ENCODE measurements around the gene NPR2.

NPR2 gene

DNA sequence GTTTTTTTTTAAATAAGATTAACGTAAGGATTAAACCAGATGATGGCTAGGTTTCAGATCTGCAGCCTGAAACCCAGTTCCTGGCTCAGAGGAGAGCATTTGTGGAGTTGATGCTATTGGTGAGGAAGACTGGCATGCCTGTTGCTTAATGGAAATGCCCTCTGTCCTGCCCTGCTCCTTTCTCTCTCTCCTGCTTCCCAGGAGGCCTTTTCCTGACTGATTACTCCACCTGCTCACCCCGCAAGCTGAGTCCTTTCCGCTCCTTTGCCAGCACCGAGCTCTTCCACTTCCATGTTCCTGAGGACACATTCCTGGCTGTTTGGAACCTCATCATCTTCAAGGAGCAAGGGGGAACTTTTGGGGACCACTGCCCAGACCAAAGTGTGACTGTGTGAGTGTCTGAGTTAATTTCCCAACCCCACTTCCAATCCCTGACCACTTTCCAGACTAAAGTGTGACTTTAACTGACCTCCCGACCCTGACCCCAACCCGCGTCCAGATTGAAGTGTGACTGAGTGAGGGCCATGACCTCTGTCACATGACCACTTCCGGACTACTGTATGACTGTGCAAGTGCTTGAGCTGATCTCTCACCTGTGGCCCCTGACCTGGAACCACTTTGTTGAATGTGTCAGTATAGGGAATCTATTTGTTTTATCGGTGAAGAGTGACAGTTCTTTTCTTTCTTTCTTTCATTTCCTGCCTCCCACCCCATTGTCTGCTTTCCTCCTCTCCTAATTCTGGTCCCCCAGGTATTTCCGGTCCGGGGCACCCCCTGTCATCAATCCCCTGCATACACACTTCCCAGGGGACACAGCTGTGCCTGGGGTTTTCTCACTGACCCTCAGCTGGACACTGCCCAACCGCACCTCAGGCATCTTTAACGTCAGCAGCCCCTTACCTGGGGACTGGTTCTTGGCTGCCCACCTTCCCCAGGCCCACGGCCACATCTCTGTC is 43.1 kb downstream of the NPR2 start:
- no peak for DNase-seq

DNA sequence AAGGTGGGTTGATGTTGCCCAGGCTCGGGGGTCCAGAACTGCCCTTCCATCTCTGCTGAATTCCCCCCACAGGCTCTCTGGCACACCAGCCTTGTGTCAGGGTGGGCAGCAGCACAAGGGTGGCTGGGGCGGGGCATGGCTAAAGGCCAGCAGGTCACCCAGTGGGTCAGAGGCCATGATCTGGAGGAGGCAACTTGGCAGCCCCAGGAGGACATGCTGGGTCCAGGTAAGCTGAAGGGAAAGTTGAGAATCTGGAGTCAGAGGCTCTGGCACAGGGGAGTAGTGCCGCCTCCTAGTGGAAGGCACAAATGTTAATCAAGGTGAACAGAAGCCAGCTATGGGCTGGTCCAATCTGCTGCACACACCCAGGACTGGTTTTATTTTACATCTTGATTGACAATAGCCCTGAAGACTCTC is 43.8 kb downstream of the NPR2 start:
- DNase-seq: no peak

DNA sequence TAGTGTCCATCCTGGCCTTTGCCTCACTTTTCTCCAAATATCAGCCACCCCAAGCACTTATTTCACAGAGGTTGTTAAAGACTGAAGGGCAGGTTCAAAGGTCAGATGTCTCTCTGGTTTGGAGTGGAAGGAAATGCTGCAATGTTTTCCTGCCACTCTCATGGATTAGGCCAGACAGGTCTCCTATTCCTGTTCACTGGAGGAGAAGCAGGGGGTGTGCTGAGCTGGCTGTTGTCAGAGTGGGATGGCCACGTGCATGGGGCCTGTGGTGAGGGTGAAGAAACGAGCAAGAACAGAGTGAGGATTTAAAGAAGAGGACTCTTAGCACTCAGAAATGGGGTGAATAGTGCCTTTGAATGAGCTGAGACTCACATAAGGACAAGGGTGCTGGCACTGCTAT is 44.4 kb downstream of the NPR2 start:
- no peak for DNase-seq

DNA sequence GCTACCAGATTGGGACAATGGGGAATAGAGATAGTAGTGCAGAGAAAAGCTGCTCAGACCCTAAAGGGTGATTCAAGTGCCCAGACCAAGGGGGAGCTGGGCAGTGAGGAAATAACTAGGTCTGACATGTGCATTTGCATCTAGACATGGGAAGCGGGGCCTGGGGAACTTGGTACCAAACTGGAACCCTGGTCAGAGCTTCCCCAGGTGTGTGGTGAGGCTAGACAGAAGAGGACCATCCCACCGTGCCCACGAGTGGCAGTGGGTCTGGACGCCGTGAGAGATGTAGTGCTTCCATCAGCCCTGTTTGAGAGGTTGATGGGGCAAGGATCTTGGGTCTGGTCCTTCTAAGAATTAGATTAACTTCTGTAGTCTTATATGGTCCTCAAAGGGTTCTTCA is 45.2 kb downstream of the NPR2 start:
- DNase-seq: no peak

GRCh38 chr9:35839926-35840325 is 48.5 kb downstream of the NPR2 start:
- DNase-seq: no peak

- no peak for DNase-seq
Measured at GRCh38 chr9:35840881-35841644, 49.7 kb downstream of the NPR2 start.

DNA sequence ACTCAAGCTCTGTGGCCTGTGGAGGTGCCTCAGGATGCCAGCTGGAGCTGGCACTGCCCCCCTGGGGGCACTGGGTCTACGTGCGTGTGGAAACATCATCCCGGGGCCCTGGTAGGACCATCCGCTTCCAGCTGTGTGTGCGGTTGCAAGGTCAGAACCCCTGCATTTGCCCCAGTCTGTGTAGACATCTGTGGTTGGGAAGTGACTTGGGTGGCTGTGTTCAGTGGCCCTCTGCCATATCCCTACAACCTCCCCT is 50.2 kb downstream of the NPR2 start:
- no peak for DNase-seq

- DNase-seq: no peak
Measured at GRCh38 chr9:35842020-35842745, 50.8 kb downstream of the NPR2 start.

DNA sequence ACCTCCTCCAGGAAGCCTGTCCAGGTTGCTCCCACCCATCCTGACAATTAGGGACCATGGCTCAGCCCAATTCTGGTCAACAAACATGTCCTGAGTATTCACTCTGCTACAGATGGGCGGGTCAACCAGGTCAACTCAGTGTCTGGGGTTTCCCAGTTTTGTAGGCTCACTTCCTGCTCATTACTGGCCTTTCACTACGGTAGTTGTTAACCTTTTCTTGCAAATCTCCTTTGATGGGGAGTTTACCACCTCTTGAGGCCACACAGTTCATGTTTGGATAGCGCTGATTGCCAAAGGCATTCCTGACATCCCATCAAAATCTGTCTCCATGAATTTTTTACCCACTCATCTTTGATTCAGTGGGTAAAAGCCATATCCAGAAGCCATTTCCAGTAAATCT is 51.4 kb downstream of the NPR2 start:
- no peak for DNase-seq

- DNase-seq: no peak
Measured at GRCh38 chr9:35844628-35845270, 53.4 kb downstream of the NPR2 start.

- no peak for DNase-seq
Measured at GRCh38 chr9:35845824-35846771, 54.7 kb downstream of the NPR2 start.

DNA sequence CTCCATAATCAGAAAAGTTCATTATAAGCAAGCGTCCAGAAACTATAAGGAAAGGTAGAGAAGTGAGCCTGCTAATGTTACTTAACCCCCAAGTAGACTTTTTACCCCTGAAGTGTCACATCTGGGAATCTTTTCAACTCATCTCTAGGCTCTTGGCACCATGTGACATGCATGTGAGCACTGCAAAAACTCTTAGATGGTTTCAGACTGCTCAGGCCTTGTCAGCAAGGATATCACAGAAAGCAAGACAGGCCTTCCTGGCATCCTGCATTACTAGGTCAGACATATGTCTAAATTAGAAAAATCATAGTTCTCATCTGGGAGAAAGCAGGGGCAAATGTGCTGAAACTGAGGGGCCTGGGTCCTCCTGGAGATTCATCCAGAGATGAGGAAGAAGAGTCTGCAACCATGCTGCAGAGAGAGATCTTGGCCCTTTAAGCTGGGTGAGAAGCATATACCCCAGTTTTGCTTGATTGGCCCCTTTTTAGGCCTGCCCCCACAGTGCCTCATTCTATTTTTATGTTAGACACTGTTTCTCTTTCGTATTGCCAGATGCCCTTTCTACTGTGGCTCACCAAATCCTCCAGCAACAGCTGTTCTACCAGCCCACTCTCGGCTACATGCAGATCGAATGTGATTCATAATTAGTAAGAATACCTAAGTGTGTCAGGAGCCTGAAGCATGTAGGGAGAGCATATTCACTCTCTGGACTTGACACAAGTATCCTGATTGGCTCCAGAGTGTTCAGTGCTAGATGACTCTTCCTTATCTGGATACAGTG is 56.6 kb downstream of the NPR2 start:
- no peak for DNase-seq

DNA sequence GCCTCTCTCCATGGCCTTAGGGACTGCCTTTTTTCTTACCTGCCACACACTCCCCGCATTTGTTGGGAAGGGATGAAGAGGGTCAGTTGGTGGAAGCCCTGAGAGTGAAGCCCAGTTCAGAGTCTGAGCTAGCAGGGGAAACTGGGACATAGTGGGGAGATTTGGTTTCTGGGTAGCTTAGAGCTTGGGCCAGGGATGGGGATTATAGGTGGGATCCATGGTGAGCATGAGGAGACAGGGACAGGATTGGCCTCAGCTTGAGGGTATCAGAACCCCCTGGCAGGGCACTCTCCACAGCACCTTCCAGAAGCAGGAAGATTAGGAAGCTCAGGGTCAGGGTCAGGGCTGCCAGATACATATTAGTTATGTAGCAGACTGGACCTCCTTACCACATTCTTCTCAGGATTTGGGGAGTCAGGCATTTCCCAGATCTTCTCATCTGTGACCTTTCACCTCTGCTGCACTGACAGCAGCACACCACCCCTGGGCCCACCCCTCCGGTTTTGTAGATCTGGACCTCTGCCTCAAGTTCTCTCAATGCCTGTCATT is 61.0 kb downstream of the NPR2 start:
- no peak for DNase-seq

DNA sequence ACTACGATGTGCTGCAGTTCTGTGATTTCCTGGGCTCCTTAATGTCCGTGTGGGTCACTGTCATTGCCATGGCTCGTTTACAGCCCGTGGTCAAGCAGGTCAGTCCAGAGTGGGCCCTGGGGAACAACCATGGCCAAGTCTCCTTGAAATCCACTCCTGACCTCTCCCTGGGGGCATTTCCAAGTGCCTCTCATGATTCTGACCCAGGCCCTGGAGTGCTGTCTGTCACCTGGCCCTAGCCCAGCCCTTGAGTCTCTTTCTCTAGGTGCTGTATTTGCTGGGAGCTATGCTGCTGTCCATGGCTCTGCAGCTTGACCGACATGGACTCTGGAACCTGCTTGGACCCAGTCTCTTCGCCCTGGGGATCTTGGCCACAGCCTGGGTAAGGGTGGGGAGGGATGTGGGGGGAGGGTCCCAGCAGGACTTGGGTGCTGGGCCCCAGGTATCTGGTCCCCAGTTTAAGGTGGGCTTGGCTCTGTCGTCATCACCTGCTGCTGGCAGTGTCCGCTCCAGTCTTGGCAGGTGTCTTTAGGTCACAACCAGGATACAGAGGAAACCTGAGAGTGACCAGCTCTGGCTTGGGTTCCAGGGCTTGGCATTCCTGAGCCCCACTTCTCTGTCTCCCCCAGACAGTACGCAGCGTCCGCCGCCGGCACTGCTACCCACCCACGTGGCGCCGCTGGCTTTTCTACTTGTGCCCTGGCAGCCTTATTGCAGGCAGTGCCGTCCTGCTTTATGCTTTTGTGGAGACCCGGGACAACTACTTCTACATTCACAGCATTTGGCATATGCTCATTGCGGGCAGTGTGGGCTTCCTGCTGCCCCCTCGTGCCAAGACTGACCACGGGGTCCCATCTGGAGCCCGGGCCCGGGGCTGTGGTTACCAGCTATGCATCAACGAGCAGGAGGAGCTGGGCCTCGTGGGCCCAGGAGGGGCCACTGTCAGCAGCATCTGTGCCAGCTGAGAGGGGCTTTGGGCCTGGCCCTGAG is 61.8 kb downstream of the NPR2 start:
- no peak for DNase-seq

- no peak for DNase-seq
Measured at GRCh38 chr9:35854091-35854762, 62.8 kb downstream of the NPR2 start.

GRCh38 chr9:35856206-35856605 is 64.8 kb downstream of the NPR2 start:
- DNase-seq: no peak

- DNase-seq: no peak
Measured at GRCh38 chr9:35856882-35857281, 65.5 kb downstream of the NPR2 start.

DNA sequence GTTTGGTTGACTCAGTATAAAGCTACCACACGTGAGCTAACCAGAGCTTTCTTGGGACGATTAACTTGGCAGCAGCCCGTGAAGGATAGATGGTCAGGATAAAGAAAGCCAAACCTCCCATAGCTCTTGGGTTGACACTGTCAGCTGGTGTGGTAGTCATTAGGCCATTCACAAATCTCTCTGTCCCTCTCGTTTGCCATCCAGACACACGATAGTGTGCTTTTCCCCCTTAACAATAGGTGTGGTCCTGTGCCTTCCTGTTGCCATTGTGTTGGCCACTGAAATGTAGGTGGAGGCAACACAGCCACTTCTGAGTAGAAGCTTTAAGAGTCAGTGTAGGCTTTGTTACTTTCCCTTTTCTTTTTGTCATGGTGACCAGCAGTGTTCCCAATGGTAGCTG is 67.1 kb downstream of the NPR2 start:
- DNase-seq: no peak

Measured in NCI-H510A treated with DMSO at 0.1 percent for 48 hours (cell line).